Measurements from ENCODE around the gene KASH5. TPM values are rescaled to one million over a fixed set of nuclear protein-coding genes. Genes with fewer than 3 reads are reported as not detected.

The KASH5 gene
- total and polyA plus RNA-seq, 2 of the 13 experiments (the other 11 are each of a cell fraction or from before 2014, with no cell fraction given): not detected

GRCh38 chr19:49453013-49453756, 65.1 kb downstream of the KASH5 start, which contains the start of gene ALDH16A1:
Gene ALDH16A1 (plus strand): TSS chr19:49453225. CDS start chr19:49453332, 107 bp downstream.
- ChIA-PET CTCF (ENCODE audit: low intra/inter-chr PET ratio, low total read pairs) (no interaction called here), POLR2A (interaction anchor here (0.6 to 3.4 kb wide), 26 partner anchors 8 to 489 kb away, joined by 3 to 34 read pairs (median 6); partner anchors contain the start of genes FCGRT, FLT3LG, LIN7B and RPS11)
- Histone ChIP-seq H3K79me2 (ENCODE audit: insufficient read depth, low read length) (peaks cover 29% of the 10 kb centered on the region), H3K9ac (ENCODE audit: insufficient read depth, low read depth, low read length) (peak within 1 kb of the TSS; percentile 99), H3K27me3 (ENCODE audit: control insufficient read depth in 1 of 2, insufficient read depth in 2 of 2, low read length in 2 of 2) (no peaks in the 10 kb centered on the region; a peak in 1 of 5 replicates), H3K36me3 (replicated peaks in 1 of 2; ENCODE audit: control insufficient read depth in 1 of 2, insufficient read depth in 2 of 2, low read length in 2 of 2) (peaks cover 6 to 12% of the 10 kb centered on the region in 2 experiments; a peak in 3 of 5 replicates), H3K4me3 (replicated peaks in 1 of 3; ENCODE audit: insufficient read depth in 1 of 3, low read depth in 2 of 3, low read length in 3 of 3) (peak within 1 kb of the TSS; percentile 67 to 98 (median 93)), H3K9me3 (ENCODE audit: low read length) (no peaks in the 10 kb centered on the region), H4K20me1 (ENCODE audit: insufficient read depth, low read length) (no peaks in the 10 kb centered on the region), H3K4me2 (ENCODE audit: low read depth, low read length) (peak within 1 kb of the TSS; percentile 95), H3K4me1 (ENCODE audit: insufficient read depth, low read length) (peaks cover 29% of the 10 kb centered on the region), H3K27ac (ENCODE audit: extremely low read length, insufficient read depth, low read length) (peak within 1 kb of the TSS; percentile 99), H2AFZ (ENCODE audit: low read length) (no peak within 1 kb of the TSS)
- no TSS peak for BruUV-seq (replicated peaks)
- in situ Hi-C loops (cut with HindIII; ENCODE audit: extremely low pct_ligation_motif_present, low pct_unique_long_range_greater_than_20kb) (no loop called here), intact Hi-C loops (cut with micrococcal nuclease; ENCODE audit: unreplicated experiment) (no loop called here)
- peak; percentile 95 for DNase-seq (ENCODE audit: low spot score)
- ATAC-seq: peak; percentile 92
- peak; percentile 79 for FAIRE-seq
- under 1% methylated on average over 24 of the region's 66 CpGs for WGBS (ENCODE audit: low lambda C conversion rate)
- TF ChIP-seq ATAD3A (CRISPR knock-in tag; IDR thresholded peaks at IDR 0.05) (no peak), MBD4 (IDR thresholded peaks at IDR 0.05; ENCODE audit: borderline replicate concordance, low read length) (no peak), KDM5A (IDR thresholded peaks at IDR 0.05; ENCODE audit: borderline replicate concordance, low read length) (0 out of 2 replicates have a peak, but pooled peaks have one; percentile 52), NFE2 (CRISPR knock-in tag; IDR thresholded peaks at IDR 0.05) (no peak), ZNF646 (CRISPR knock-in tag; IDR thresholded peaks at IDR 0.05) (no peak), ATF3 (CRISPR knock-in tag; IDR thresholded peaks at IDR 0.05) (no peak), PITX1 (CRISPR knock-in tag; IDR thresholded peaks at IDR 0.05) (peak; percentile 60), PCBP2 (optimal IDR thresholded peaks at IDR 0.05; ENCODE audit: low read depth, low read length, poor library complexity, severe bottlenecking) (no peak), MLX (CRISPR knock-in tag; IDR thresholded peaks at IDR 0.05) (0 out of 2 replicates have a peak, but pooled peaks have one; percentile 28), ARID5B (CRISPR knock-in tag; IDR thresholded peaks at IDR 0.05) (no peak)

Data from HepG2 (cell line).